Type B pancreatic cell (in vitro differentiated cells): ENCODE measurements around the gene EVC. TPM values are rescaled to one million over a fixed set of nuclear protein-coding genes. Genes with fewer than 3 reads are reported as not detected.

Experiments
- DNase-seq: peaks from one replicate; pipeline ENCODE4 v3.0.0; 2021; ENCODE audit warnings: mixed read lengths; ENCODE audit not compliant: unreplicated experiment; ENCODE audit errors: extremely low spot score
- H3K27ac Mint-ChIP-seq: 2 replicates; pipeline ENCODE4 v1.8.0; 2021; ENCODE audit warnings: mild to moderate bottlenecking, mixed read lengths
- H3K27me3 Mint-ChIP-seq: 2 replicates; pipeline ENCODE4 v1.8.0; 2021; ENCODE audit warnings: mixed read lengths
- H3K36me3 Mint-ChIP-seq: 2 replicates; pipeline ENCODE4 v1.8.0; 2021; ENCODE audit warnings: mixed read lengths
- H3K4me1 Mint-ChIP-seq: one replicate; pipeline ENCODE4 v1.8.0; 2021; ENCODE audit warnings: mixed read lengths; ENCODE audit not compliant: unreplicated experiment
- H3K4me3 Mint-ChIP-seq: 2 replicates; pipeline ENCODE4 v1.8.0; 2021; ENCODE audit warnings: mild to moderate bottlenecking, mixed read lengths
- H3K9me3 Mint-ChIP-seq: 2 replicates; pipeline ENCODE4 v1.8.0; 2021; ENCODE audit warnings: mixed read lengths
- total RNA-seq: library from RNA; stranded (reverse); gene quantifications from 2 replicates; pipeline ENCODE4 v1.2.1, GENCODE V29; 2021; ENCODE audit warnings: low replicate concordance
- TF ChIP-seq, protein P1 (sequence below): fragments of 200-600 bp; sonication (generic); conservative IDR thresholded peaks from 2 replicates; pipeline ENCODE4 v1.5.0; 2021; ENCODE audit warnings: antibody characterized with exemption, mild to moderate bottlenecking

Gene EVC
- total RNA-seq, 1 donor from 2014 or later, result 29.2 TPM

DNA sequence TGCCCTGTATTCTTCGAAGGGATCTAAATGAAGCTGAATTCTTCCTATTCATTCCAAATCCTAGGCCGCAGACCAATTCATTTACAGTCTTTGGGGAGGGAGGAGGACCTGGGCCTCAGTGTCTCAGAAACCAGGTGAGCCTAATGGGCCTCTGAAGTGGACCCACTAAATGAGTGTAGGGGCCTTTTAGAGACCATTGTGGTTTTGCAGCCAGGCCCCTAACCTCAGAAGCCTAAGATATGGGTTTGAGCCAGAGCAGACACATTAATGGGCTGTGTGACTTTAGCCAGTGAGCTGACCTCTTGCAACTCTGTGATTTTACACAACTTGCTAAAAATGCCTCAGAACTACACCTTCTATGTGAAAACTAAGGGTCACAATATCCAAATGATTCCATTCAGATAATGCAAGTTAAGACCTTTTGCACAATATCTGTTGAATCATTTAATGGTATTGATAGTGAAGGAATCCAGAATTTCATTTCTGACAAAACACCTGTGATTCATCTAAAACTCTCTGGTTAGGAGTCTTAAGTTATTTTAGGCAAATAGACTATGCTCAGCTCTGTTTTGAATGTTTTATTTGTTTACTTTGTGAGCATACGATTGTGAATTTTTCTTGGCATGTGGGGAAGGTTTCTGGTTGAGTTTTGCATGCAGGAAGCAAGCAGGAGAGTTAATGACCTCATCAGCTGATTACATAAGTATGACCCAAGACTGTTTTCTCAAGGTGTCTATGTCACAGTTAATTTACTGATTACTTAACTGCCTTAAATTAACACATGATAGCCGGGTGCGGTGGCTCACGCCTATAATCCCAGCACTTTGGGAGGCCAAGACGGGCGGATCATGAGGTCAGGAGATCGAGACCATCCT lies 75.0 kb downstream of the EVC start:
- peak; percentile 25 for DNase-seq
- TF ChIP-seq, protein P1, sequence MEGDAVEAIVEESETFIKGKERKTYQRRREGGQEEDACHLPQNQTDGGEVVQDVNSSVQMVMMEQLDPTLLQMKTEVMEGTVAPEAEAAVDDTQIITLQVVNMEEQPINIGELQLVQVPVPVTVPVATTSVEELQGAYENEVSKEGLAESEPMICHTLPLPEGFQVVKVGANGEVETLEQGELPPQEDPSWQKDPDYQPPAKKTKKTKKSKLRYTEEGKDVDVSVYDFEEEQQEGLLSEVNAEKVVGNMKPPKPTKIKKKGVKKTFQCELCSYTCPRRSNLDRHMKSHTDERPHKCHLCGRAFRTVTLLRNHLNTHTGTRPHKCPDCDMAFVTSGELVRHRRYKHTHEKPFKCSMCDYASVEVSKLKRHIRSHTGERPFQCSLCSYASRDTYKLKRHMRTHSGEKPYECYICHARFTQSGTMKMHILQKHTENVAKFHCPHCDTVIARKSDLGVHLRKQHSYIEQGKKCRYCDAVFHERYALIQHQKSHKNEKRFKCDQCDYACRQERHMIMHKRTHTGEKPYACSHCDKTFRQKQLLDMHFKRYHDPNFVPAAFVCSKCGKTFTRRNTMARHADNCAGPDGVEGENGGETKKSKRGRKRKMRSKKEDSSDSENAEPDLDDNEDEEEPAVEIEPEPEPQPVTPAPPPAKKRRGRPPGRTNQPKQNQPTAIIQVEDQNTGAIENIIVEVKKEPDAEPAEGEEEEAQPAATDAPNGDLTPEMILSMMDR, result no peak
- no peak overlapping the region for H3K4me3 Mint-ChIP-seq

DNA sequence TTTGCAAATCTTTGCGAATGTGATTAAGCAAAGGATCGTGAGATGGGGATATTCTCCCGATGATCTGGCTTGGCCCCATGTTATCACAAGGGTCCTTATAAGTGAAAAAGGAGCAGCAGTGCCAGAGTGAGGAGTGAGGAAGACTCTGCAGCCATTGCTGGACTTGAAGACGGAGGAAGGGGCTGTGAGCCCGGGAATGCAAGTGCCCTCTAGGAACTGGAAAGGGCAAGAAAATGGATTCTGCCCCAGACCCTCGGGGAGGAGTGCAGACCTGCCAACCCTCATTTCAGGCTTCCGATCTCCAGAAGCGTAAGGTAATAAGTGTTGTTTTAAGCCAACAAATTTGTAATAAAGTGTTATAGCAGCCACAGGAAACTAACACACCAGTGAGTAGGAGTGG lies 76.3 kb downstream of the EVC start:
- H3K4me3 Mint-ChIP-seq, result no peak overlapping the region
- H3K27ac Mint-ChIP-seq, result no peak overlapping the region
- no peaks in the 10 kb centered on the region for H3K4me1 Mint-ChIP-seq
- no peaks in the 10 kb centered on the region for H3K27me3 Mint-ChIP-seq
- TF ChIP-seq, protein P1, result no peak
- DNase-seq, result peak; percentile 40
- H3K9me3 Mint-ChIP-seq, result no peaks in the 10 kb centered on the region
- peaks cover 44% of the 10 kb centered on the region for H3K36me3 Mint-ChIP-seq

More for the DNA sequence above, 75.0 kb downstream of the EVC start:
- Mint-ChIP-seq H3K9me3 (no peaks in the 10 kb centered on the region), H3K4me1 (no peaks in the 10 kb centered on the region), H3K27me3 (no peaks in the 10 kb centered on the region), H3K36me3 (peaks cover 46% of the 10 kb centered on the region), H3K27ac (no peak overlapping the region)

DNA sequence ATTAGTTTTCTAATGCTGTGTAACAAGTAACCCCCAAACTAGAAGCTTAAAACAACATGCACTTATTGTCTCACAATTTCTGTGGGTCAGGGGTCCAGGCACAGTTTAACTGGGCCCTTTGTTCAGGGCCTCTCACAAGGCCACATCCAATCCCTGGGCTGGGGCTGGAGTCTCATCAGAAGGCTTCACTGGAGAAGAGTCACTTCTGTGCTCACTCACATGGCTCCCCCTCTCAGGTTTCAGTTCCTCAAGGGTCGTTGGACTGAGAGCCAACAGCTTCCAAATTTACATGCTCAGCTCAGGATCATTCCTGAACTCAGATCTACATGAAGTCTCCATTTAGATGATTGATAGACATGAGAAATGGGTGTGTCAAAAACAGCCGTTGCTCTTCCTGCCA lies 77.1 kb downstream of the EVC start:
- no peak overlapping the region for H3K4me3 Mint-ChIP-seq
- no peak overlapping the region for H3K27ac Mint-ChIP-seq
- no peaks in the 10 kb centered on the region for H3K9me3 Mint-ChIP-seq
- peaks cover 41% of the 10 kb centered on the region for H3K36me3 Mint-ChIP-seq
- no peaks in the 10 kb centered on the region for H3K4me1 Mint-ChIP-seq
- H3K27me3 Mint-ChIP-seq, result no peaks in the 10 kb centered on the region
- TF ChIP-seq, protein P1, result no peak
- peak; percentile 16 for DNase-seq

DNA sequence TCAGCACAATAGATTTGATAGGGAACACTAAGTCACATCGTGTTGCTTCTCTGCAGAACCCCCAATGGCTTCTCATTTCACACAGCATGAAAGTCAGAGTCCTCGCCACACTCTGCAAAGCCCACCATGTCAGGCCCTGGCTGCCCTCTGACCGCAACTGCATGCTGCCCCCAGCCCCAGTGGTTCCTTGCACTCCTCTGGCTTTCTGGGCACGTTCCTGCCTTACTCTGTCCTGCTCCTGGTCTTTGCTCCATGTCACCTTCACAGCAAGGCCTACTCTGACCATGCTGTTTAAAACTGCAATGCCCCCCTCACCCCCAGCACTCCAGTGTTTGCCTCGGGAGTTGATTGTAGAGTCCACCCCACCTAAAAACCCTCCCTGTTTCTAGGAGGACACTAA lies 78.1 kb downstream of the EVC start:
- Mint-ChIP-seq H3K4me3 (no peak overlapping the region), H3K27me3 (no peaks in the 10 kb centered on the region)

DNA sequence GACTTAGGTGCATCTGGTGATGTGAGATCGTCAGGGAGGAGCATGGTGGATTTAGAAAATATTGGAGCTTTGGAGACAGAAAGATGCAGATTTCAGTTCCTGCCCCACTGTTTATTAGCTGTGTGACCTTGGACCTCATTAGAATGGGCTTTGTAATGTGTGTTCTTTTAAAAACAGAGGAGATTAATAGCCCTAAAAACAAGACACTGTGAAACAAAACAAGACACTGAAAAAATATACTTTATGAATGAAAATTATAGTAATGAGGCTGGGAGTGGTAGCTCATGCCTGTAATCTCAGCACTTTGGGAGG lies 79.5 kb downstream of the EVC start:
- no peak overlapping the region for H3K4me3 Mint-ChIP-seq
- no peak for DNase-seq
- TF ChIP-seq, protein P1, result no peak
- peaks cover 28% of the 10 kb centered on the region for H3K36me3 Mint-ChIP-seq
- H3K27ac Mint-ChIP-seq, result no peak overlapping the region
- H3K4me1 Mint-ChIP-seq, result no peaks in the 10 kb centered on the region
- no peaks in the 10 kb centered on the region for H3K9me3 Mint-ChIP-seq
- no peaks in the 10 kb centered on the region for H3K27me3 Mint-ChIP-seq

More for the DNA sequence above, 78.1 kb downstream of the EVC start:
- Mint-ChIP-seq H3K4me1 (no peaks in the 10 kb centered on the region), H3K27ac (no peak overlapping the region), H3K36me3 (peaks cover 34% of the 10 kb centered on the region), H3K9me3 (no peaks in the 10 kb centered on the region)
- peak; percentile 54 for DNase-seq
- TF ChIP-seq, protein P1, result no peak
